Neural cell (in vitro differentiated cells): ENCODE results near the gene PTPRD. TPM values are rescaled to one million over a fixed set of nuclear protein-coding genes. Genes with fewer than 3 reads are reported as not detected.

ENCODE experiments used
- H2AFZ ChIP-seq: fragments of 200-600, 300-800 bp; sonication (generic), shearing (Covaris generic); 2 replicates; pipeline ENCODE4 v1.6.0; 2014; ENCODE audit warnings: low read depth, mild to moderate bottlenecking, antibody characterized with exemption, low read length, moderate library complexity
- H3F3A ChIP-seq: fragments of 200-600 bp; shearing (Covaris generic); 2 replicates; pipeline ENCODE4 v1.6.1; 2016; ENCODE audit warnings: mild to moderate bottlenecking, moderate library complexity, mixed read lengths, antibody characterized with exemption, low read length; ENCODE audit not compliant: insufficient read depth, poor library complexity, severe bottlenecking
- H3K27ac ChIP-seq: fragments of 200-600, 300-800 bp; sonication (generic), shearing (Covaris generic); 2 replicates; pipeline ENCODE4 v1.5.1; 2014; ENCODE audit warnings: mild to moderate bottlenecking, low read length, moderate library complexity
- H3K27me3 ChIP-seq: fragments of 300-800, 200-600 bp; sonication (generic), shearing (Covaris generic); 2 replicates; pipeline ENCODE4 v1.6.0; 2014; ENCODE audit warnings: mild to moderate bottlenecking, low read depth, low read length, moderate library complexity; ENCODE audit not compliant: insufficient read depth
- H3K36me3 ChIP-seq: fragments of 300-800, 200-600 bp; sonication (generic), shearing (Covaris generic); 2 replicates; pipeline ENCODE4 v1.5.1; 2014; ENCODE audit warnings: mild to moderate bottlenecking, antibody characterized with exemption, low read length, moderate library complexity; ENCODE audit not compliant: insufficient read depth
- H3K4me2 ChIP-seq: fragments of 300-800, 200-600 bp; sonication (generic), shearing (Covaris generic); 2 replicates; pipeline ENCODE4 v1.6.0; 2014; ENCODE audit warnings: mild to moderate bottlenecking, low read length
- H3K4me3 ChIP-seq: fragments of 300-800, 200-600 bp; sonication (generic), shearing (Covaris generic); 2 replicates; pipeline ENCODE4 v1.5.1; 2014; ENCODE audit warnings: mild to moderate bottlenecking, low read length, moderate library complexity
- H3K79me2 ChIP-seq: fragments of 200-600 bp; shearing (Covaris generic); replicated peaks from 2 replicates; pipeline ENCODE4 v1.6.0; 2014; ENCODE audit warnings: mild to moderate bottlenecking, low read length, moderate library complexity; ENCODE audit not compliant: insufficient read depth
- H3K9ac ChIP-seq: fragments of 300-800, 200-600 bp; sonication (generic), shearing (Covaris generic); 2 replicates; pipeline ENCODE4 v1.6.1; 2016; ENCODE audit warnings: mild to moderate bottlenecking, low read length, mixed read lengths
- H3K9me2 ChIP-seq: fragments of 200-600 bp; shearing (Covaris generic); 2 replicates; pipeline ENCODE4 v1.6.1; 2016; ENCODE audit warnings: mild to moderate bottlenecking, low read length, mixed read lengths; ENCODE audit not compliant: insufficient read depth
- H3K9me3 ChIP-seq: fragments of 200-600, 300-800 bp; sonication (generic), shearing (Covaris generic); 2 replicates; pipeline ENCODE4 v1.6.1; 2016; ENCODE audit warnings: mild to moderate bottlenecking, mixed run types, low read length, moderate library complexity, mixed read lengths
- H4K20me1 ChIP-seq: fragments of 200-600 bp; shearing (Covaris generic); 2 replicates; pipeline ENCODE4 v1.6.1; 2016; ENCODE audit warnings: mild to moderate bottlenecking, mixed run types; ENCODE audit not compliant: insufficient read depth
- EP300 ChIP-seq: fragments of 450-650 bp; conservative IDR thresholded peaks from 2 replicates; pipeline ENCODE4 v1.6.1; 2014; ENCODE audit warnings: antibody characterized with exemption, mild to moderate bottlenecking, moderate library complexity; ENCODE audit not compliant: poor library complexity, severe bottlenecking
- EZH2 ChIP-seq: fragments of 200-600, 300-800 bp; shearing (Covaris generic), sonication (generic); IDR thresholded peaks from 2 replicates; pipeline ENCODE4 v1.6.1; 2014; ENCODE audit warnings: antibody characterized with exemption, low read length, borderline replicate concordance, mild to moderate bottlenecking; ENCODE audit not compliant: insufficient read depth, poor library complexity, severe bottlenecking
- MXI1 ChIP-seq: fragments of 450-650 bp; conservative IDR thresholded peaks from 2 replicates; pipeline ENCODE4 v1.6.1; 2014; ENCODE audit warnings: antibody characterized with exemption, mild to moderate bottlenecking; ENCODE audit not compliant: poor library complexity, severe bottlenecking
- POLR2AphosphoS5 ChIP-seq: IDR thresholded peaks from 2 replicates; pipeline ENCODE4 v1.6.1; 2012
- RAD21 ChIP-seq: fragments of 450-650 bp; conservative IDR thresholded peaks from 2 replicates; pipeline ENCODE4 v1.6.1; 2014; ENCODE audit warnings: antibody characterized with exemption, mild to moderate bottlenecking, moderate library complexity
- SMC3 ChIP-seq: fragments of 450-650 bp; conservative IDR thresholded peaks from 2 replicates; pipeline ENCODE4 v1.6.1; 2014; ENCODE audit warnings: antibody characterized with exemption, mild to moderate bottlenecking, moderate library complexity; ENCODE audit not compliant: poor library complexity
- TAF1 ChIP-seq: IDR thresholded peaks from 2 replicates; pipeline ENCODE4 v1.6.1; 2012; ENCODE audit warnings: low read depth
- polyA plus RNA-seq: library from polyadenylated mRNA; depleted of rRNA; stranded (reverse); fragments of >200 nt; gene quantifications from 2 replicates; pipeline ENCODE4 v1.2.3, GENCODE V29; 2014
- TF ChIP-seq, protein P1 (sequence below): fragments of 450-650 bp; IDR thresholded peaks from 2 replicates; pipeline ENCODE4 v1.5.1; 2014; ENCODE audit warnings: antibody characterized with exemption, mild to moderate bottlenecking, moderate library complexity; ENCODE audit not compliant: poor library complexity, severe bottlenecking
- TF ChIP-seq, protein P2 (sequence below): IDR thresholded peaks from 2 replicates; pipeline ENCODE4 v1.6.1; 2012; ENCODE audit warnings: borderline replicate concordance

The PTPRD gene
- polyA plus RNA-seq, 1 donor from 2014 or later, result 143 TPM

DNA sequence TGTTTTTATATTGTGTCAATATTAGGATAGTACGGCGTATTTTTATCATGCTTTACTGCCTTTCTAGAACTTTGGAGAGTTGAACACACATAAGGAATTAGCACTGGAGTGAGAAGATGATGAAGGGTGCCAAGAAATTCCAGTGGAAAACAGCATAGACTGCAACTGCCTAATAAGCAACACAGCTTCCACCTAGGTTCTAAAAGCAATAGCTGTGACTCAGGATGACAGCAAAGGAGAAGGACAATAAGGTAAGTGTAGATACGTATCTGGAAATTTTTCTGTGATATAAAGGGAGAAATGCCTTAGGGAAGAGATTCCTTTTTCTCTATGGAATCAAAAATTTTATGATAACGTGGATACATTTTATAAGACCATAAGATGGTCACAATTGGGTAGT, 7.4 kb downstream of the PTPRD start:
- H3F3A ChIP-seq, result peaks cover 3% of the 10 kb centered on the region

DNA sequence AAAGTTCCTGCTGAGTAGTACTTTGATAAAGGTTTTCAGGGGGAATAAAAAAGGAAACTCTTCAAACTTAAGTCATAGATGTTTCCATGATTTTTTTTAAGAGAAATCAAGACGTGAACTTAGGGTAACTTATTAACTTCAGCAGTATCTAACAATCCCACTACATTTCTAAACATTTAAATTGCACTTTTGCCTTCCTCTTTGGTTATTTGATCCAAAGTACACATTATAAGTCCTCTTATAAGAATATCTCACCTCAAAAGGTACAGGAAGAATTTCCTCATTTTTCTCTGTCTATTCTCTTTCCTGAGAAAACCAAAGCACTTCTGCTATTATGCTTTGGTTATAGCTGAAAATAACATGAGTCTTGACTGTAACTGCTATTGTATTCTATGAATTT, 7.9 kb downstream of the PTPRD start:
- H3K27me3 ChIP-seq, result no peaks in the 10 kb centered on the region
- H3K9me3 ChIP-seq, result no peaks in the 10 kb centered on the region
- H3K9me2 ChIP-seq, result no peaks in the 10 kb centered on the region
- peaks cover 3% of the 10 kb centered on the region for H3F3A ChIP-seq
- H3K4me3 ChIP-seq, result no peak overlapping the region
- H2AFZ ChIP-seq, result no peak overlapping the region
- TF ChIP-seq, protein P1, sequence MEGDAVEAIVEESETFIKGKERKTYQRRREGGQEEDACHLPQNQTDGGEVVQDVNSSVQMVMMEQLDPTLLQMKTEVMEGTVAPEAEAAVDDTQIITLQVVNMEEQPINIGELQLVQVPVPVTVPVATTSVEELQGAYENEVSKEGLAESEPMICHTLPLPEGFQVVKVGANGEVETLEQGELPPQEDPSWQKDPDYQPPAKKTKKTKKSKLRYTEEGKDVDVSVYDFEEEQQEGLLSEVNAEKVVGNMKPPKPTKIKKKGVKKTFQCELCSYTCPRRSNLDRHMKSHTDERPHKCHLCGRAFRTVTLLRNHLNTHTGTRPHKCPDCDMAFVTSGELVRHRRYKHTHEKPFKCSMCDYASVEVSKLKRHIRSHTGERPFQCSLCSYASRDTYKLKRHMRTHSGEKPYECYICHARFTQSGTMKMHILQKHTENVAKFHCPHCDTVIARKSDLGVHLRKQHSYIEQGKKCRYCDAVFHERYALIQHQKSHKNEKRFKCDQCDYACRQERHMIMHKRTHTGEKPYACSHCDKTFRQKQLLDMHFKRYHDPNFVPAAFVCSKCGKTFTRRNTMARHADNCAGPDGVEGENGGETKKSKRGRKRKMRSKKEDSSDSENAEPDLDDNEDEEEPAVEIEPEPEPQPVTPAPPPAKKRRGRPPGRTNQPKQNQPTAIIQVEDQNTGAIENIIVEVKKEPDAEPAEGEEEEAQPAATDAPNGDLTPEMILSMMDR, result no peak
- TF ChIP-seq POLR2AphosphoS5, result no peak
- no peak for TF ChIP-seq TAF1
- no peak for TF ChIP-seq EP300
- TF ChIP-seq EZH2, result no peak
- no peak for TF ChIP-seq MXI1
- no peak for TF ChIP-seq RAD21
- no peaks in the 10 kb centered on the region for H3K36me3 ChIP-seq
- H4K20me1 ChIP-seq, result no peaks in the 10 kb centered on the region
- no peaks in the 10 kb centered on the region for H3K79me2 ChIP-seq
- H3K9ac ChIP-seq, result no peak overlapping the region
- no peak overlapping the region for H3K27ac ChIP-seq
- H3K4me2 ChIP-seq, result no peak overlapping the region

More for the DNA sequence above, 7.4 kb downstream of the PTPRD start:
- Histone ChIP-seq H3K9ac (no peak overlapping the region), H3K27ac (no peak overlapping the region), H3K36me3 (no peaks in the 10 kb centered on the region), H2AFZ (no peak overlapping the region), H3K79me2 (no peaks in the 10 kb centered on the region), H4K20me1 (no peaks in the 10 kb centered on the region), H3K4me2 (no peak overlapping the region), H3K9me3 (no peaks in the 10 kb centered on the region), H3K4me3 (no peak overlapping the region), H3K27me3 (no peaks in the 10 kb centered on the region), H3K9me2 (no peaks in the 10 kb centered on the region)
- no peak for TF ChIP-seq EZH2

DNA sequence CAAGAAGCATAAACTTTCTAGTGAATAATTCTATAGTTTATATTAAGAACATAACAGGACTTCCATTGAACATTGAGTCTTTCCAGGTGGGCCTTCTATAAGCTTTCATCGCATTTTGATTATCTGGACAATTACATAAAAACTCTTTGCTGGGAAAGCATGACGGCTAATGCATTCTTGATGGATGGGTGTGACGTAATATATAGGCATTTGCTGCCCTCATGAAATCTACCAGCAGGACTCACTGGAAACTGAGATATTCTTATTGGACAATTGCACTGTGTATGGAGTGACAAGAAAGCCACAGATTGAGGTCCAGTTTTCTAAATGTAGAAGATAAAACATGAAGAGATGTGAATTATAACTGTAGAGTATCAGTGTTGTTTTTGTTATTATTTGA, 15.0 kb downstream of the PTPRD start:
- Histone ChIP-seq H3K9me3 (no peaks in the 10 kb centered on the region), H3K36me3 (no peaks in the 10 kb centered on the region), H3K4me3 (no peak overlapping the region), H3K9me2 (no peaks in the 10 kb centered on the region), H3K9ac (no peak overlapping the region), H3K79me2 (no peaks in the 10 kb centered on the region), H3F3A (no peaks in the 10 kb centered on the region), H3K27me3 (no peaks in the 10 kb centered on the region), H3K4me2 (no peak overlapping the region), H2AFZ (no peak overlapping the region), H3K27ac (no peak overlapping the region), H4K20me1 (no peaks in the 10 kb centered on the region)
- TF ChIP-seq RAD21 (no peak), TAF1 (no peak), EZH2 (no peak), POLR2AphosphoS5 (no peak), MXI1 (no peak), EP300 (no peak), SMC3 (no peak)
- TF ChIP-seq, protein P1, result no peak
- TF ChIP-seq, protein P2, sequence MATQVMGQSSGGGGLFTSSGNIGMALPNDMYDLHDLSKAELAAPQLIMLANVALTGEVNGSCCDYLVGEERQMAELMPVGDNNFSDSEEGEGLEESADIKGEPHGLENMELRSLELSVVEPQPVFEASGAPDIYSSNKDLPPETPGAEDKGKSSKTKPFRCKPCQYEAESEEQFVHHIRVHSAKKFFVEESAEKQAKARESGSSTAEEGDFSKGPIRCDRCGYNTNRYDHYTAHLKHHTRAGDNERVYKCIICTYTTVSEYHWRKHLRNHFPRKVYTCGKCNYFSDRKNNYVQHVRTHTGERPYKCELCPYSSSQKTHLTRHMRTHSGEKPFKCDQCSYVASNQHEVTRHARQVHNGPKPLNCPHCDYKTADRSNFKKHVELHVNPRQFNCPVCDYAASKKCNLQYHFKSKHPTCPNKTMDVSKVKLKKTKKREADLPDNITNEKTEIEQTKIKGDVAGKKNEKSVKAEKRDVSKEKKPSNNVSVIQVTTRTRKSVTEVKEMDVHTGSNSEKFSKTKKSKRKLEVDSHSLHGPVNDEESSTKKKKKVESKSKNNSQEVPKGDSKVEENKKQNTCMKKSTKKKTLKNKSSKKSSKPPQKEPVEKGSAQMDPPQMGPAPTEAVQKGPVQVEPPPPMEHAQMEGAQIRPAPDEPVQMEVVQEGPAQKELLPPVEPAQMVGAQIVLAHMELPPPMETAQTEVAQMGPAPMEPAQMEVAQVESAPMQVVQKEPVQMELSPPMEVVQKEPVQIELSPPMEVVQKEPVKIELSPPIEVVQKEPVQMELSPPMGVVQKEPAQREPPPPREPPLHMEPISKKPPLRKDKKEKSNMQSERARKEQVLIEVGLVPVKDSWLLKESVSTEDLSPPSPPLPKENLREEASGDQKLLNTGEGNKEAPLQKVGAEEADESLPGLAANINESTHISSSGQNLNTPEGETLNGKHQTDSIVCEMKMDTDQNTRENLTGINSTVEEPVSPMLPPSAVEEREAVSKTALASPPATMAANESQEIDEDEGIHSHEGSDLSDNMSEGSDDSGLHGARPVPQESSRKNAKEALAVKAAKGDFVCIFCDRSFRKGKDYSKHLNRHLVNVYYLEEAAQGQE, result no peak
